HCEC 1CT (cell line): ENCODE data around the gene LAMC1.

ENCODE experiments used
- DNase-seq: peaks from one replicate; pipeline ENCODE4 v3.0.0-alpha.2; 2017

The LAMC1 gene

GRCh38 chr1:183080406-183080805, 57.2 kb downstream of the LAMC1 start:
- peak; percentile 80 for DNase-seq

DNA sequence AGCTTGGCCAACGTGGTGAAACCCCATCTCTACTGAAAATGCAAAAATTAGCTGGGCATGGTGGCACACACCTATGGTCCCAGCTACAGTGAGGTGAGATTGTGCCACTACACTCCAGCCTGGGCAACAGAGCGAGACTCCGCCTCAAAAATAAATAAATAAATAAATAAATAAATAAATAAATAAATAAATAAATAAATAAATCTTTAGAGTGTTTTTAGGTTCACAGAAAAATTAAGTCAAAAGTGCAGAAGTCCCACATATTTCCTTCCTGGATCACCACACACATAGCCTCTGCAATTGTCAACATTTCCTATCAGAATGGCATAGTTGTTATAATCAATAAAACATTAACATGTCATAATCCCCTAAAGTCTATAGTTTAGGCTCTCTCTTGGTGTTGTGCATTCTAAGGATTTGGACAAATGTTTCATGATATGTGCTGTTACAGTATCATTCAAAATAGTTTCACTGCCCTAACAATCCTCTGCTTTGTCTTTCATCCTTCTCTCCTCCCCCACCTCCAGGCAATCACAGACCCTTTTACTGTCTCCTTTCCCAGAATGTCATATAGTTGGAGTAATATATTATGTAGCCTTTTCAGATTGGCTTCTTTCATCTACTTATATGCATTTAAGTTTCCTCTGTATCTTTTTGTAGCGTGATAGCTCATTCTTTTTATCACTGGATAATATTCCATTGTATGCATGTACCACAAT, 58.3 kb downstream of the LAMC1 start:
- DNase-seq = no peak

DNA sequence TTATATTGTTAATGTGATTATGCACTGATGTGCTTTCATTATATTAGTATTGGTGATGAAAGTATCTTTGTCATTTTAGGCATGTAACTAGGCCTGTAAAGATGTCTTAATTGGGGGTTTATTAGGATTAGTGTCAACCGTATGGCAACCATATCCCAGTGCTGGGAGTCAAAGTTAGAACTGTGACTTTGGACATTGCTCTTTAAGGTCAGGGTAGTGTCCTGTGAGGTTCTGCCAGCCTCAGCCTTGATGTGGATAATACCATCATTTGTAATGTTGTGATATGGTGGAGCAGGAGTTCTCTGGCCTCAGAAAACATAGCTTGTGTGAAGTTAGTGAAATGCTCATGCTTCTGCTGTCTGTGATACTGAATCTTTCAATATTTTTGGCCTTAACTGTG, 59.4 kb downstream of the LAMC1 start:
- no peak for DNase-seq

DNA sequence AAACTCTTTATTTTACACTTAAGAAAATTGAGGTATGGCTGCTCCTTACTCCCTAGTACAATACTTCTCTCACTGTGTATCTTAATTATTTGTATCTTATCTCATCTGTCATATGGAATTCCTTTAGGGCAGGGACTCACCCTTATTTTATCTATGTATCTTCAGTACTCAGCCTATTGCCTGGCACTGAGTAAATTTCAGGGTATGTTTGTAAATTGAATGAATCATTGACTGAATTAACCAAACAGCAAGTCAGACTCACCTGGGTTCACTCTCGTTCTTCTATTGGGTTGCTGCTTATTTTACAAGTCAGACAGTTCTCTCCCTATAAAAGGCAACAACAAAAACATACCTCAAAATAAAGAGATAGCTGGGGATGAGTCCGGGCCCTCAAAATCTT, 63.8 kb downstream of the LAMC1 start:
- DNase-seq = no peak

GRCh38 chr1:183089025-183089639, 65.9 kb downstream of the LAMC1 start:
- DNase-seq = no peak

DNA sequence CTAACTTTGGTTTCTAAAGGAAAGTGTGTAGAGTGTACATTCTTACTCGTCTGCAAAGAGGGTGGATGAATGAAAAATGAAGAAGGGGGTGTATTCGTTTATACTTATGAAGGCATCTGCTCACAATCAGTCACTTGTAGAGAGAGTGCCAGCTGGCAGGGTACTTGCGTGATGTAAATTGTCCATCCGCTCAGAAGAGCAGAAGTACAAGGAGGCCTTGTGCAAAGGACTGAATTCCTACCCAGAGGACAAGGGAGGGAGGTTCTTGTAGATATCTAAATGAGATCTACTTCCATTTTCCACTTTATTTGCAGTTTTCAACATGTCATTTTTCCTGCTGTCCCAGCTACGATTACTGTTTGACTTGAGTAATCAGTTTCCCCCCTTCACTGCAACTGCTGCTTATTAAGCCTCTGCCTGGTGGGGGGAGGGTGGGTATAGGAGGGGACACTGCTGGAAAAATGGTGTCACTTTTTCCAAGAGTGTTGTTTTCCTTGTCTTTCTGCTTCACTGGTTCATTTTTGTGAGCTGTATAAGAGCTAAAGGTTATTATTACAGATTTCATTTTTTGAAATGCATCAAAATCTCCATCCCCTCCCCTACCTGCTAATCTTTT, 67.3 kb downstream of the LAMC1 start:
- DNase-seq = peak; percentile 66

- no peak for DNase-seq
These were observed 68.0 kb downstream of the LAMC1 start for GRCh38 chr1:183091181-183091580.

- no peak for DNase-seq
These were observed 69.1 kb downstream of the LAMC1 start for GRCh38 chr1:183092350-183092749.

DNA sequence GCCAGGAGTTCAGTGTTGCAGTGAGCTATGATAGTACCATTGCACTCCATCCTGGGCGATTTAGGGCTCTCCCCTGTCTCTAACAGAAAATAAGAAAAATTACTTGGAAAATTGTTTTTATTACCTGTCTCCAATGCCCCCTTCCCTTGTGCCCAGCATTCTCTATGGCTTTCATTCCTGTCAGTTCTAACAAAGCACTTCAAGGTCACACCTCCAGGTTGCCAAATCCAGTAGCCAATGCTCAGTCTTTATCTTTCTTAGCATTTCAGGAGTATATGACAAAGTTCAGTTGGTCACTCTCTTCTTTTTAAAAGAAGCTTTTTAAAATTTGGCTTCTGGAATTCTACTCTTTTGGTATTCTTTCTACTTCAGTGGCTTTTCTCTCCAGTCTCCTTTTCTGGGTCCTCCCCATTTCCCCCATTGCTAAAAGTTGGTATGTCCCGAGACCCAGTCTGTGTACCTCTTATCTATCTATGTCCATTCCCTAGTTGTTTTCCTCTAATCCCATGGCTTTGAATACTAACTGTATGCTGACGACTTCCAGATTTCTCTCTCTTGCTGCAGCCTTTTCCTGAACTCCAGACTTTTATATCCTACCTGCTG, 69.9 kb downstream of the LAMC1 start:
- no peak for DNase-seq

- DNase-seq = peak; percentile 84
These were observed 70.6 kb downstream of the LAMC1 start for GRCh38 chr1:183093786-183094298.

- peak; percentile 36 for DNase-seq
These were observed 71.1 kb downstream of the LAMC1 start for GRCh38 chr1:183094351-183094750.

- DNase-seq = no peak
These were observed 73.1 kb downstream of the LAMC1 start for GRCh38 chr1:183096351-183096750.

GRCh38 chr1:183096894-183097293, 73.7 kb downstream of the LAMC1 start:
- peak; percentile 97 for DNase-seq

GRCh38 chr1:183097438-183098051, 74.3 kb downstream of the LAMC1 start:
- DNase-seq = peak; percentile 95

DNA sequence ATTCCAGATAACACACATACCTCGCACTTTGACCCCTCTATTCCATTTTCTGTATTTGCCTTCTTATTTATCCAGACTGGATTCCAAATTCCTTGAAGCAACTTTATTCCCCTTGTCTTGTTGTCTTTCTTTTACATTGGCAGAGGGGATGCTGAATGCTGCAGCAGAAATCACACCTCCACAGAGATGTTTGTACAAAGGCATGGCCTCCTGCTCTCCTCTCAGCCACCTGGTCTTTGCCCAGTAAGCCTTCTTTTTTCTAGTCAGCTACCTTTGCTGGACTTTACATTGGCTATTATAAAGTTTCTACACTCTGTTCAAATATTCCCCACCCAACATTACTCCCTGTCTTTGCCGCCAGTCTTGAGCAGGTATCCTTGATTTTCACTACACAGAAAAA, 75.1 kb downstream of the LAMC1 start:
- no peak for DNase-seq

DNA sequence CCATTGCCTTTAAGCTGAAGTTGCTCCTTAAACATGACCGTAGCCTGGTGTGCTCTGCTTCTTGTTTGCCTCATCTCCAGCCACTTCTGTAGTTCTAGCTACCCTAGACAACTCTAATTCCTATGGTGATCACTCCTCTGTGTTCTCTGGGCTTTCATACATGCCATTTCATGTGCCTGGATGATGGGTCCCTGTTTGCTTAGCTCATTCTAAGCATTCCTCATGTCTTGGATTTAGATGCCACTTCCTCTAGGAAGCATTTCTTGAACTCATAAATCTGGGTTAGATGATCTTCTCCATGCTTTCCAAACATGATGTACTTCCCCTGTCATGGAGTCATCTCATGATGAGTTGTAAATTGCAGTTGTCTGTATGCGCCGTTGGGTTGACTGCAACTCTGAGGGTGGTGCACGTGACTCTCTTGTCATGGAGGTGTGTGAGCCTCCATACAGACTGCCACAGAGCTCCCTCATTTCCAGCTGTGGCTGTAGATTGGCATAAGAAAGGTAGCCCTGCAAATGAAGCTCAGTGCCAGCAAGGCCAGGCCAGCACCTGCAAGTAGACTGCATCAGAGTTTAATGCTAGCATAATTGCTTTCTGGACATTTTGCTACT, 77.2 kb downstream of the LAMC1 start:
- DNase-seq = no peak

DNA sequence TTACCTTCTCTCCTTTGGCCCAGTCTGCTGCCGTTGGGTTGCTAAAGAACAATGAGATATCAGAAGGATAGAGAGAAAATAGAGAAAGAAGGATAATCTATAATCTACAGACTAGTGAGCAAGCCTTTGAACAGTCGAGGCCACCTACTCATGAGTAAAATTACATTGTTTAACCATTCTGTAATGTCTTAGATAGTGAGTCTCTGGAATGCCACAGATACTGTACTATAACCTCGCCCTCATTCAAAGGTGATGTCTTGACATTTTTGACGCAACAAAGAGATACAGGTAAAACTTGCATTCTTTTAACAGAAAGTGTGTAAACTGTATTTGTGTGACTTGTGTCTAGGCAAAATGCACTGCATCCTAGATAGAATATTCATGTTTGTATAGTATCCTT, 77.9 kb downstream of the LAMC1 start:
- no peak for DNase-seq

GRCh38 chr1:183101841-183102276, 78.6 kb downstream of the LAMC1 start:
- peak; percentile 79 for DNase-seq

DNA sequence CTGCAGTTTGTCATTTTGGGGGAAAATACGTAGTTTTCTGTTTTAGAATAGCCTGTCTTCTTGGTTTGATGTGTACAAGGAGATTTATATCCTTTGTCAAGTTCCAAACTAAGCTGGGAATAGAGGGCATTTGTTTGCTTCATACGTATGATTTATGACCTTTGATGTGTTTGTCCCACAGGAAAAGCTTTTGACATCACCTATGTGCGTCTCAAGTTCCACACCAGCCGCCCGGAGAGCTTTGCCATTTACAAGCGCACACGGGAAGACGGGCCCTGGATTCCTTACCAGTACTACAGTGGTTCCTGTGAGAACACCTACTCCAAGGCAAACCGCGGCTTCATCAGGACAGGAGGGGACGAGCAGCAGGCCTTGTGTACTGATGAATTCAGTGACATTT, 79.9 kb downstream of the LAMC1 start:
- no peak for DNase-seq

DNA sequence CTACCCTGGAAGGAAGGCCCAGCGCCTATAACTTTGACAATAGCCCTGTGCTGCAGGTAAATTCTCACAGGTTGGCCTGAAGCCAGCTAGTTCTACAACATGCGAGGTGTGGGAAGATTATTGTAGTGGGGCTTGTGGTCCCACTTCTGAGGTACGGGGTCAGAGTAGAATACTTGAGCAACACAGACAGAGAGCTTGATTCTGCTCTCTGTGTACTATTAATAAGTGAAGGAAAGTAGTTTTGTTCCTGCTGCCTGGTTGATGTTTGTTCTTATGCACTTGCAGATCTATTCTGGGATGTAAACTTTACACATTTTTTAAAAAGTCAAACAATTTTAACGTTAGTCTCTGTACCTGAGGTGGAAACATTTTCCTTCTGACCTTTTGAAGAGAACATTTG, 80.4 kb downstream of the LAMC1 start:
- no peak for DNase-seq

DNA sequence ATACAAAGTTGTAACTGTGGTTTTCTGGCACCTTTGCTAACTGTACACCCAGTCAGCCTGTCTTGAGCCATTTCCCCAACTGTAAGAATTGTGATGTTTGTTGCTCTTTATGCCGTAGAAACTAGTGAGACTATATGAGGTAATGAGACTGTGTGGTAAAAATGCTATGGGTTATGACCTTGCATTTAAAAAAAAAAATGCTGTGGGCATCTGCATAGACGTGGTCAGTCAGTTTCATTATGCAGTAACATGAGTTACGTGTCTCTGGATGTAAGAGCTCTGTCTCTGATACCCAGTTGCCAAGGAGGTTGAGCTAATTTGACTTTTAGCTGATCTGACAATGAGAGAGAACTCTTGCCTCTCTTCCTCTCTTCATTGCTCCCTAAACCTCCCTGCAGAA, 82.2 kb downstream of the LAMC1 start:
- peak; percentile 54 for DNase-seq

DNA sequence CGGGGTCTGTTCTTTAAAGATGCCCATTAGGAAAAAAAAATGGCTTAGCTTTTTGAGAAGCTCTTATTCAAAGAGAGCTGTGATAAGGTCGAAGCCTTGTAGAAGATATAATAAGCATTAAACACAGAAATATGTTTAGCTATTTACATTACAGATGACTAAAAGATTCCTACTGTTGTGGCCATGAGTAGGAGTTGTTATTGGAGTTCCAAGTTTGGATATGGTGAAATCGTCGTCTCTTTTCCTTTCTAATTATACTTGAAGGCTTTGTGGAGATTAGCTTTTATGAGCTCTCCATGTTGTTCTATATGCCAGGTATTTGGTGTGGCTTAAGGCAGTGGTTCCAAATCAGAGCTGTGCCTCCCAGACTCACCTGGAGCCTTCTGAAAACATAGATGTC, 82.9 kb downstream of the LAMC1 start:
- no peak for DNase-seq

DNA sequence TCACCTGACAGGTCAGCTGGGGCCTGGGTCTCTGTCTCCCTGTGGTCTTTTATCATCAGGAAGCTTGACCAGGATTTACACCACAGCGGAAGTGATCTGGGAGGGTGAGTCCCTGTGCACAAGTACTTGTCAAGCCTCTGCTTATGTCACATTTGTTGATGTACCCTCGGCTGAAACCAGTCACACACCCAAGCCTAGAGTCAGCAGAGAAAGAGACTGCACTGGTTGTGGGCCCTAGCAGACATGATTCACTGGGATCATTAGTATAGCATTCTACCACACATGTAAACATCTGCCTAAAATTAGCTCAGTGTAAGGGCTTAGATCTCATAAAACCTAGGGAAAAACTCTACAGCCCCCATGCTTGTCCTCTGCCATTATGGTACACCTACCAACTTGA, 83.5 kb downstream of the LAMC1 start:
- DNase-seq = peak; percentile 55
